HG02763 (cell line): ENCODE measurements around the gene ESR2.
"Not testable (repeated sequence)": the region's sequence is repeated elsewhere in the genome, so short reads cannot be mapped to it uniquely, and the experiment has no call there.

Source experiments
- ATAC-seq: cut with Tn5 transposase; IDR thresholded peaks from one replicate; pipeline ENCODE4 v1.9.1; 2021; ENCODE audit warnings: mild to moderate bottlenecking, moderate library complexity; ENCODE audit not compliant: unreplicated experiment

Gene ESR2

GRCh38 chr14:64293976-64294671 lies at the start of gene ESR2:
ESR2 (minus strand) TSS chr14:64294371; CDS start chr14:64282985, 11,386 bp downstream.
- peak; percentile 29 for ATAC-seq

GRCh38 chr14:64340560-64341196 lies 46.5 kb upstream of the ESR2 start:
- no peak for ATAC-seq

GRCh38 chr14:64338616-64339316 lies 44.6 kb upstream of the ESR2 start:
- peak; percentile 87 for ATAC-seq

GRCh38 chr14:64337888-64338615 lies 43.9 kb upstream of the ESR2 start:
- ATAC-seq = peak; percentile 45

- ATAC-seq = no peak
These were observed 35.0 kb upstream of the ESR2 start for GRCh38 chr14:64329149-64329548.

- no peak for ATAC-seq
These were observed 32.3 kb upstream of the ESR2 start for GRCh38 chr14:64326502-64326901.

- no peak for ATAC-seq
These were observed 30.7 kb upstream of the ESR2 start for GRCh38 chr14:64324895-64325294.

- ATAC-seq = no peak
These were observed 30.3 kb upstream of the ESR2 start for GRCh38 chr14:64324461-64324860.

GRCh38 chr14:64320362-64320761 lies 26.2 kb upstream of the ESR2 start:
- not testable (repeated sequence) for ATAC-seq

- ATAC-seq = not testable (repeated sequence)
These were observed 24.5 kb upstream of the ESR2 start for GRCh38 chr14:64318695-64319094.

- no peak for ATAC-seq
These were observed 9.3 kb upstream of the ESR2 start for GRCh38 chr14:64303471-64303917.

GRCh38 chr14:64298773-64299172 lies 4.6 kb upstream of the ESR2 start:
- no peak for ATAC-seq

GRCh38 chr14:64296561-64296960 lies 2.4 kb upstream of the ESR2 start:
- no peak for ATAC-seq

GRCh38 chr14:64294672-64295413 lies 672 bp upstream of the ESR2 start:
- peak; percentile 86 for ATAC-seq

- ATAC-seq = no peak
These were observed 2.0 kb downstream of the ESR2 start for GRCh38 chr14:64292197-64292596.

GRCh38 chr14:64289571-64289970 lies 4.6 kb downstream of the ESR2 start:
- ATAC-seq = no peak

- ATAC-seq = no peak
These were observed 12.4 kb downstream of the ESR2 start for GRCh38 chr14:64281805-64282204.

GRCh38 chr14:64279704-64280668 lies 14.2 kb downstream of the ESR2 start:
- no peak for ATAC-seq

GRCh38 chr14:64278458-64278857 lies 15.7 kb downstream of the ESR2 start:
- no peak for ATAC-seq
